Activated CD4-positive, alpha-beta T cell treated with anti-CD3 and anti-CD28 coated beads for 48 hours (primary cell): ENCODE measurements around the gene FAM209A.
A peak's percentile ranks its signal among the peaks of the same experiment; 100 is the strongest.
"Not testable (repeated sequence)": the region's sequence is repeated elsewhere in the genome, so short reads cannot be mapped to it uniquely, and the experiment has no call there.

Experiments used
- DNase-seq: peaks from one replicate; pipeline ENCODE4 v3.0.0-alpha.2; 2020

FAM209A gene

GRCh38 chr20:56524444-56524843 lies at the start of gene FAM209A:
FAM209A (plus strand) TSS chr20:56524744; CDS start chr20:56524809, 65 bp downstream.
- DNase-seq, result not testable (repeated sequence)

- no peak for DNase-seq
These were observed 40.6 kb upstream of the FAM209A start for GRCh38 chr20:56483970-56484369.

GRCh38 chr20:56487216-56487615 lies 37.3 kb upstream of the FAM209A start:
- no peak for DNase-seq

- DNase-seq, result no peak
These were observed 36.0 kb upstream of the FAM209A start for GRCh38 chr20:56488566-56488965.

- no peak for DNase-seq
These were observed 23.4 kb upstream of the FAM209A start for GRCh38 chr20:56501116-56501515.

GRCh38 chr20:56503916-56504315 lies 20.6 kb upstream of the FAM209A start:
- no peak for DNase-seq

GRCh38 chr20:56504373-56505005 lies 20.1 kb upstream of the FAM209A start:
- DNase-seq, result peak; percentile 49

- DNase-seq, result no peak
These were observed 18.4 kb upstream of the FAM209A start for GRCh38 chr20:56506103-56506502.

- DNase-seq, result no peak
These were observed 12.6 kb upstream of the FAM209A start for GRCh38 chr20:56511926-56512325.

- DNase-seq, result no peak
These were observed 11.1 kb upstream of the FAM209A start for GRCh38 chr20:56513161-56514150.

- no peak for DNase-seq
These were observed 7.9 kb upstream of the FAM209A start for GRCh38 chr20:56516631-56517030.

GRCh38 chr20:56517211-56517610 lies 7.3 kb upstream of the FAM209A start:
- no peak for DNase-seq

- DNase-seq, result no peak
These were observed 6.9 kb upstream of the FAM209A start for GRCh38 chr20:56517641-56518040.

GRCh38 chr20:56518126-56518525 lies 6.4 kb upstream of the FAM209A start:
- DNase-seq, result no peak

- DNase-seq, result no peak
These were observed 5.7 kb upstream of the FAM209A start for GRCh38 chr20:56518721-56519398.

- DNase-seq, result no peak
These were observed 5.0 kb upstream of the FAM209A start for GRCh38 chr20:56519551-56519950.

- DNase-seq, result no peak
These were observed 4.4 kb upstream of the FAM209A start for GRCh38 chr20:56520180-56520579.

- not testable (repeated sequence) for DNase-seq
These were observed 3.7 kb upstream of the FAM209A start for GRCh38 chr20:56520746-56521354.

GRCh38 chr20:56522311-56522710 lies 2.2 kb upstream of the FAM209A start:
- no peak for DNase-seq

GRCh38 chr20:56527521-56527920 lies 3.0 kb downstream of the FAM209A start:
- no peak for DNase-seq

GRCh38 chr20:56532946-56533345 lies 8.4 kb downstream of the FAM209A start, which contains the start of gene FAM209B:
FAM209B (plus strand) TSS chr20:56533246; CDS start chr20:56533342, 96 bp downstream.
- DNase-seq, result not testable (repeated sequence)

- DNase-seq, result no peak
These were observed 13.5 kb downstream of the FAM209A start for GRCh38 chr20:56537997-56538396.

- no peak for DNase-seq
These were observed 15.9 kb downstream of the FAM209A start for GRCh38 chr20:56540415-56540814.
